Hepatocyte (in vitro differentiated cells): ENCODE data around the gene ROBO1.

Experiments
- EZH2 ChIP-seq: fragments of 200-600 bp; sonication (generic); IDR thresholded peaks from 2 replicates; pipeline ENCODE4 v1.6.1; 2016; ENCODE audit warnings: antibody characterized with exemption, mild to moderate bottlenecking, borderline replicate concordance
- EZH2phosphoT487 ChIP-seq: fragments of 200-600 bp; sonication (generic); IDR thresholded peaks from one replicate; pipeline ENCODE4 v1.6.1; 2018; ENCODE audit warnings: antibody characterized with exemption, mild to moderate bottlenecking, low read depth, moderate library complexity; ENCODE audit not compliant: unreplicated experiment, severe bottlenecking
- TF ChIP-seq, protein P1 (sequence below): fragments of 200-600 bp; sonication (generic); IDR thresholded peaks from 2 replicates; pipeline ENCODE4 v1.5.1; 2016; ENCODE audit warnings: antibody characterized with exemption, mild to moderate bottlenecking; ENCODE audit not compliant: poor library complexity

DNA sequence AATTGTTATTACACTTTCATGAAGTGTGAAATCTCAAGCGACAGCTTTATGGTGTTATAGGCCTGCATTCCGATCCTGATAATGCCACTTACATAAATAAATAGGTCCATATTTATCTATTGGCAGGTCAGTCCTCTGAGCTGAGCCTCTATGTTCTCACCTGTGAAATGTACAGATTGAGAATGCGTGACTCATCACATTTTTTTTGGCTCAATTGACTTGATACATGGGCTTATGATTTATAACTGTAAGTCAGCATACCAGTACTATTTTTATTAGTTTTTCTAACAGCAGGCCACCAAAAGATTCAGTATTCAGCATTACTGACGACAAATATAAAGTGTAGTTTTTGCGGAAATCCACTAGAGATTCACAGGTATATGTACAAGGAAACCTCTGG is 344.4 kb downstream of the ROBO1 start:
- TF ChIP-seq, protein P1, sequence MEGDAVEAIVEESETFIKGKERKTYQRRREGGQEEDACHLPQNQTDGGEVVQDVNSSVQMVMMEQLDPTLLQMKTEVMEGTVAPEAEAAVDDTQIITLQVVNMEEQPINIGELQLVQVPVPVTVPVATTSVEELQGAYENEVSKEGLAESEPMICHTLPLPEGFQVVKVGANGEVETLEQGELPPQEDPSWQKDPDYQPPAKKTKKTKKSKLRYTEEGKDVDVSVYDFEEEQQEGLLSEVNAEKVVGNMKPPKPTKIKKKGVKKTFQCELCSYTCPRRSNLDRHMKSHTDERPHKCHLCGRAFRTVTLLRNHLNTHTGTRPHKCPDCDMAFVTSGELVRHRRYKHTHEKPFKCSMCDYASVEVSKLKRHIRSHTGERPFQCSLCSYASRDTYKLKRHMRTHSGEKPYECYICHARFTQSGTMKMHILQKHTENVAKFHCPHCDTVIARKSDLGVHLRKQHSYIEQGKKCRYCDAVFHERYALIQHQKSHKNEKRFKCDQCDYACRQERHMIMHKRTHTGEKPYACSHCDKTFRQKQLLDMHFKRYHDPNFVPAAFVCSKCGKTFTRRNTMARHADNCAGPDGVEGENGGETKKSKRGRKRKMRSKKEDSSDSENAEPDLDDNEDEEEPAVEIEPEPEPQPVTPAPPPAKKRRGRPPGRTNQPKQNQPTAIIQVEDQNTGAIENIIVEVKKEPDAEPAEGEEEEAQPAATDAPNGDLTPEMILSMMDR = no peak
- TF ChIP-seq EZH2 (no peak), EZH2phosphoT487 (no peak)
